Nephron progenitor cell (in vitro differentiated cells): ENCODE data around the gene KATNAL1.

ENCODE experiments used
- DNase-seq: peaks from one replicate; pipeline ENCODE4 v3.0.0; 2021
- H3K27ac Mint-ChIP-seq: 2 replicates; pipeline ENCODE4 v1.8.0; 2021; ENCODE audit warnings: mild to moderate bottlenecking, moderate library complexity, mixed read lengths
- H3K27me3 Mint-ChIP-seq: 2 replicates; pipeline ENCODE4 v1.8.0; 2021; ENCODE audit warnings: mild to moderate bottlenecking, low read depth, mixed read lengths; ENCODE audit not compliant: poor library complexity
- H3K36me3 Mint-ChIP-seq: 2 replicates; pipeline ENCODE4 v1.8.0; 2021; ENCODE audit warnings: low read depth, mixed read lengths
- H3K4me1 Mint-ChIP-seq: 2 replicates; pipeline ENCODE4 v1.8.0; 2021; ENCODE audit warnings: mixed read lengths
- H3K4me3 Mint-ChIP-seq: 2 replicates; pipeline ENCODE4 v1.8.0; 2021; ENCODE audit warnings: mild to moderate bottlenecking, moderate library complexity, mixed read lengths
- H3K9me3 Mint-ChIP-seq: 2 replicates; pipeline ENCODE4 v1.8.0; 2021; ENCODE audit warnings: mild to moderate bottlenecking, moderate library complexity, mixed read lengths
- CTCF ChIP-seq: fragments of 200-600 bp; sonication (generic); IDR thresholded peaks from 2 replicates; pipeline ENCODE4 v1.5.0; 2021; ENCODE audit warnings: antibody characterized with exemption

Gene KATNAL1

GRCh38 chr13:30353060-30353459 is 45.7 kb upstream of the KATNAL1 start:
- Mint-ChIP-seq H3K9me3 (peaks cover 23% of the 10 kb centered on the region), H3K27me3 (peaks cover 8% of the 10 kb centered on the region), H3K4me1 (peaks cover 28% of the 10 kb centered on the region), H3K4me3 (no peak overlapping the region), H3K27ac (no peak overlapping the region), H3K36me3 (peaks cover 16% of the 10 kb centered on the region)
- no peak for TF ChIP-seq CTCF
- DNase-seq = no peak

- Mint-ChIP-seq H3K9me3 (peaks cover 23% of the 10 kb centered on the region), H3K27me3 (peaks cover 8% of the 10 kb centered on the region), H3K4me1 (peaks cover 23% of the 10 kb centered on the region), H3K36me3 (peaks cover 16% of the 10 kb centered on the region), H3K4me3 (no peak overlapping the region), H3K27ac (no peak overlapping the region)
- TF ChIP-seq CTCF = no peak
- no peak for DNase-seq
Observed at GRCh38 chr13:30352121-30352520, 44.8 kb upstream of the KATNAL1 start.

GRCh38 chr13:30346789-30347167 is 39.4 kb upstream of the KATNAL1 start:
- Mint-ChIP-seq H3K4me3 (no peak overlapping the region), H3K4me1 (peaks cover 11% of the 10 kb centered on the region), H3K9me3 (peaks cover under 1% of the 10 kb centered on the region), H3K36me3 (peaks cover under 1% of the 10 kb centered on the region), H3K27ac (no peak overlapping the region), H3K27me3 (peaks cover 6% of the 10 kb centered on the region)
- TF ChIP-seq CTCF = no peak
- no peak for DNase-seq

- Mint-ChIP-seq H3K27ac (no peak overlapping the region), H3K27me3 (peaks cover 6% of the 10 kb centered on the region), H3K4me1 (peaks cover 17% of the 10 kb centered on the region), H3K4me3 (no peak overlapping the region), H3K36me3 (no peaks in the 10 kb centered on the region), H3K9me3 (no peaks in the 10 kb centered on the region)
- no peak for DNase-seq
- TF ChIP-seq CTCF = no peak
Observed at GRCh38 chr13:30346153-30346788, 38.9 kb upstream of the KATNAL1 start.

- TF ChIP-seq CTCF = no peak
- Mint-ChIP-seq H3K36me3 (no peaks in the 10 kb centered on the region), H3K27me3 (peaks cover 6% of the 10 kb centered on the region), H3K4me3 (no peak overlapping the region), H3K9me3 (no peaks in the 10 kb centered on the region), H3K4me1 (peaks cover 24% of the 10 kb centered on the region), H3K27ac (no peak overlapping the region)
- DNase-seq = no peak
Observed at GRCh38 chr13:30345426-30346100, 38.2 kb upstream of the KATNAL1 start.
